GM18526 (cell line): ENCODE measurements around the gene EEF1A2.

Source experiments
- POLR2A ChIP-seq: IDR thresholded peaks from 3 replicates; pipeline ENCODE4 v1.6.1; 2011; ENCODE audit not compliant: insufficient read length; ENCODE audit errors: extremely low read depth

The EEF1A2 gene

GRCh38 chr20:63499338-63499969 is 571 bp upstream of the EEF1A2 start:
- no peak for TF ChIP-seq POLR2A

GRCh38 chr20:63497946-63498935 is 642 bp downstream of the EEF1A2 start:
- no peak for TF ChIP-seq POLR2A

DNA sequence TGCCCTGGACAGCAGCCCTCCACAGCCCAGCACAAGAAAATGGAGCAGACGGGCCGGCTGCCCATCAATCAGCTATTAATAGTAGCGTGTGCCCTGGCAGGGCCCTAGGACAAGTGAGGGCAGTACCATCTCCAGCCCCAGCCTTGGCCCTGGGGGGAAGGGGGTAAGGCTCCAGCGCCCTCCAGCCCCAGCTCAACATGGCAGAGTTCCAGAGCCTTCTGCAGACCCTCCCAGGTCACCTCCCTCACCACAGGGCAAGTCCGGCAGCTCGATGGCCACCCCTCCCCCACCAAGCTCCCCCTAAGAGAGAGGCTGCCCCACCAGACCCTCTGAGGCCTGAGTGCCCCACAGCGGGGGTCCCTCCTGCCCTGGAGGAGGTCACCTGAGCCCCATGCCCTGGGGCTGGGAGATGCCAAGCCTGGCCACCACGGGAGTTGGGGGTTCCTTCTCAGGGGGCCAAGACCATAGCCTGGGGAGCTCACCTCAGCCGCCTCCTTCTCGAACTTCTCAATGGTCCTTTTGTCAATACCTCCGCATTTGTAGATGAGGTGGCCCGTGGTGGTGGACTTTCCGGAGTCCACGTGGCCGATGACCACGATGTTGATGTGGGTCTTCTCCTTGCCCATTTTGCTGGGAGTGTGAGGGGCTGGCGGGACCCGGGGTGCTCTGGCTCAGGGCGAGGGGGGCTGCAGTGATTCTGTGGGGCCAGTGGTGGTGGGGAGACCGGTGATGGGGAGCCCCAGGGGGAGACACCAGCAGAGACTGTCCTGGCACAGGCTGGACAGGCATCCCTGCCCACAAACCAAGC is 1.5 kb downstream of the EEF1A2 start:
- no peak for TF ChIP-seq POLR2A

GRCh38 chr20:63496596-63497120 is 2.2 kb downstream of the EEF1A2 start:
- TF ChIP-seq POLR2A, result no peak

GRCh38 chr20:63495741-63496595 is 2.9 kb downstream of the EEF1A2 start:
- no peak for TF ChIP-seq POLR2A

GRCh38 chr20:63495167-63495720 is 3.6 kb downstream of the EEF1A2 start:
- TF ChIP-seq POLR2A, result no peak

GRCh38 chr20:63494420-63495166 is 4.3 kb downstream of the EEF1A2 start:
- no peak for TF ChIP-seq POLR2A

DNA sequence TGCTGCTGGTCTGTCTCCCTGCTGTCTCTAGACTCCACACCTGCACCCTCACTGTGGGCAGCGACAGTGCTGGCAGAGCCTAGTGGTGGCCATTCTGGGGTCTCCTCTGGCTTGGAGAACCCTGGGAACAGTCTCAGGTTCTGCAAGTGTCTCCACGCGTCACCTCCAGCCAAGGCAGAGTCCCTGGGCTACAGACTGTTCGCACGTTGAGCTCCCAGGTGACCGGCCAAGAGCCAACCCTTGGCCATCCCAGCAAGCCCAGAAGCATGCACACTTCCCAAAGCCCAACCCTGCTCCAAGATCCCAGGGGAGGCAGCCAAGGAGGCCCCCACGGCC is 4.8 kb downstream of the EEF1A2 start:
- no peak for TF ChIP-seq POLR2A

DNA sequence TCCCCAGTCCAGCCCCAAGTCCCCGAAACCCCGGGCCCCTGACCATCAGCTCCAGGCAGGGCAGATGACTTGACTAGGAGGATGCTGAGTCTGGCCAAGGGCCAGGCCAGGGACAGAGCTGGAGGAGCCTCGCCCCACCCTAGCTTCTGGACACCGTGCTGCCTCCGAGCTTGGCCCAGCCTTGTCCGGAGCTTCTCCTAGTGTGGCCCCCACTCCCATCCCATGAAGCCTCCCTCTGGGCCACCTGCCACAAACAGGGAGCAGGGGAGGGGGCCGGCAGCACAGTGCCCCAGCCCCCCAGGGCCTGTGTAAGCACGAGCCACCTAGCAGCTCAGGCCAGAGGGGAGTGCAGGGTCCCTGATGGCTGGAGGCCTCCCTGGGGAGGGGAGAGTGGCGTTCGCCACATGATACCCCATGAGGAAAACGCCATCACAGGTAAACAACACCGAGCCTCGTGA is 5.3 kb downstream of the EEF1A2 start:
- no peak for TF ChIP-seq POLR2A

DNA sequence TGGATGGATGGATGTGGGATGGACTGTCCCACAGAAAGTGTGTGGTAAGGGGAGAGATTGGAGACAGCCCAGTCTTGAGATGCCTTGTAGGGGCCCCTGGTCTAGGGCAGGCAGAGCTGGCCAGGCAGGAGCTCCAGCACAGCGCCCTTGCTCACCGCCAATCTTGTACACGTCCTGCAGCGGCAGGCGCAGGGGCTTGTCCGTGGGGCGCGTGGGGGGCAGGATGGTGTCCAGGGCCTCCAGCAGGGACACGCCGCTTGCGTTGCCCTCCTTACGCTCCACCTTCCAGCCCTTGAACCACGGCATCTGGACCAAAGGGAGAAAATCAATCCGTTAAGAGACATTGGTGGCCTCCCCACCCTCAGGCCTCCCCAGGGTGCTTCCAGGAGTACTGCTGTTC is 5.9 kb downstream of the EEF1A2 start:
- TF ChIP-seq POLR2A, result no peak

DNA sequence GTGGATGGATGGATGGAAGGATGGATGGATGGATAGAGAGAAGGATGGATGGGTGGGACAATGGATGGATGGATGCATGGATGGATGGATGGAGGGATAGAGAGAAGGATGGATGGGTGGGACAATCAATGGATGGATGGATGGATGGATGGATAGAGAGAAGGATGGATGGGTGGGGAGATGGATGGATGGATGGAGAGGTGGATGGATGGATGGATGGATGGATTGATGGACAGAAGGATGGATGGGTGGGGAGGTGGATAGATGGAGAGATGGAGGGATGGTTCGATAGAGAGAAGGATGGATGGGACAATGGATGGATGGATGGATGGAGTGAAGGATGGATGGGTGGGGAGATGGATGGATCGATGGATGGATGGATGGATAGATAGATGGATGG is 6.4 kb downstream of the EEF1A2 start:
- no peak for TF ChIP-seq POLR2A

- no peak for TF ChIP-seq POLR2A
These were observed 7.2 kb downstream of the EEF1A2 start for GRCh38 chr20:63491635-63492230.

GRCh38 chr20:63491078-63491477 is 7.8 kb downstream of the EEF1A2 start:
- TF ChIP-seq POLR2A, result no peak

- TF ChIP-seq POLR2A, result no peak
These were observed 8.5 kb downstream of the EEF1A2 start for GRCh38 chr20:63490416-63490815.
